Stimulated activated CD4-positive, alpha-beta T cell treated with anti-CD3 and anti-CD28 coated beads, Interleukin-12 subunit alpha, Interleukin-12 subunit beta, amount 100 ng/mL, for 24 hours (primary cell): Measurements from ENCODE around the gene PRKCQ.
A peak's percentile ranks its signal among the peaks of the same experiment; 100 is the strongest.

Source experiments
- DNase-seq, 2 experiments: peaks; one replicate each; pipeline ENCODE4 v3.0.0-alpha.2; 2020; ENCODE audit warnings: low read depth in 2 of 2

The PRKCQ gene

GRCh38 chr10:6567884-6568283 lies 12.2 kb downstream of the PRKCQ start:
- no peak for DNase-seq

- no peak for DNase-seq
Measured at GRCh38 chr10:6567203-6567703, 12.8 kb downstream of the PRKCQ start.

GRCh38 chr10:6565588-6565987 lies 14.5 kb downstream of the PRKCQ start:
- no peak for DNase-seq

GRCh38 chr10:6564367-6564766 lies 15.7 kb downstream of the PRKCQ start:
- DNase-seq: no peak

GRCh38 chr10:6563731-6564130 lies 16.3 kb downstream of the PRKCQ start:
- no peak for DNase-seq

- DNase-seq: peak in 1 of 2 experiments; percentile 50
Measured at GRCh38 chr10:6563075-6563474, 17.0 kb downstream of the PRKCQ start.

- no peak for DNase-seq
Measured at GRCh38 chr10:6562221-6562620, 17.9 kb downstream of the PRKCQ start.

- no peak for DNase-seq
Measured at GRCh38 chr10:6561552-6561951, 18.5 kb downstream of the PRKCQ start.

- no peak for DNase-seq
Measured at GRCh38 chr10:6558759-6559461, 21.2 kb downstream of the PRKCQ start.

GRCh38 chr10:6558272-6558671 lies 21.8 kb downstream of the PRKCQ start:
- no peak for DNase-seq

- no peak for DNase-seq
Measured at GRCh38 chr10:6553937-6554336, 26.1 kb downstream of the PRKCQ start.

GRCh38 chr10:6543431-6544005 lies 36.6 kb downstream of the PRKCQ start:
- DNase-seq: peak; percentile 24 to 38

- DNase-seq: no peak
Measured at GRCh38 chr10:6542999-6543430, 37.1 kb downstream of the PRKCQ start.

GRCh38 chr10:6539833-6540232 lies 40.2 kb downstream of the PRKCQ start:
- DNase-seq: no peak

GRCh38 chr10:6537770-6538169 lies 42.3 kb downstream of the PRKCQ start:
- DNase-seq: no peak

GRCh38 chr10:6536102-6536501 lies 44.0 kb downstream of the PRKCQ start:
- DNase-seq: no peak

- no peak for DNase-seq
Measured at GRCh38 chr10:6535156-6535764, 44.8 kb downstream of the PRKCQ start.

GRCh38 chr10:6532321-6532720 lies 47.8 kb downstream of the PRKCQ start:
- no peak for DNase-seq

GRCh38 chr10:6530966-6531365 lies 49.1 kb downstream of the PRKCQ start:
- DNase-seq: no peak

GRCh38 chr10:6530211-6530840 lies 49.8 kb downstream of the PRKCQ start:
- DNase-seq: peak; percentile 33 to 49

GRCh38 chr10:6528198-6528950 lies 51.7 kb downstream of the PRKCQ start:
- no peak for DNase-seq
